NCI-H2171 (cell line): ENCODE data around the gene MAN1A1.
"Not testable (repeated sequence)": the region's sequence is repeated elsewhere in the genome, so short reads cannot be mapped to it uniquely, and the experiment has no call there.

Experiments
- DNase-seq: peaks from one replicate; lab custom pipeline; 2025; lab: John Stamatoyannopoulos, UW

Gene MAN1A1

GRCh38 chr6:119170447-119171087 lies 179.0 kb downstream of the MAN1A1 start:
- DNase-seq: no peak

GRCh38 chr6:119170103-119170446 lies 179.5 kb downstream of the MAN1A1 start:
- no peak for DNase-seq

GRCh38 chr6:119169355-119169754 lies 180.2 kb downstream of the MAN1A1 start:
- not testable (repeated sequence) for DNase-seq

DNA sequence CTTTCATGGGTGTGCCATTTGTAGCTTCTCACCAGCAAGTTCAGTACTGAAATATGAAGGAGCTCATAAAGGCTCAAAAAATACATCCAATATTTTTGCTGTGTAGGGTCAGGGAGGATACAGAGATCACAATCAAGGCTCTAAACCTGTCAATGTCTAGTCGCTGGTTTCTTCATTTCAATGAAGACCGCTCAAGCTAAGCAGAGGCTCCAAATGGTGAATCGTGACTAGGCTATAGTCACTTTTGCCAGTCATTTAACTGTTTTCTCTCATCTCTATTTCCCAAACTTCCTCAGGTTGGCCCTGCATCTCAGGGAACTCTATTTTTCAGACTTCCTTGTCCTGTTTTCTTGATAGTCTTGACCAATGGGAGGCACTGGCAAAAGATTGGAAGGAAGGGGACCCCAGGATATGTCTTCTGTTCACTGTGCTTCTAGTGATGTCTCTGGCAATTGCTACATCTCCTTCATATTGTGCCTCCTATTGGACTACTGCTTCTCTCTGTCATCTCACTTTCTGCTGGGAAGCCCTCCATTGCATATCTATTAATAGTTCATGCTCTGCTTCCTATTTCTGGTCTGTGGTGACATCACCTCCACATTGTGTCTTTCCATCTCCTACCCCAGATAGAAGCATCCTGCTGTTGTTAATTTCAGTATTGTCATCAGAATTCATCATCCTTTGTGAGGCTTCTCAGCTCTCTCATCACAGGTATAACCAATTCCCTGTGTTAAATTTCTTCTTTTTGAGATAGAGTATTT lies 183.4 kb downstream of the MAN1A1 start:
- no peak for DNase-seq

DNA sequence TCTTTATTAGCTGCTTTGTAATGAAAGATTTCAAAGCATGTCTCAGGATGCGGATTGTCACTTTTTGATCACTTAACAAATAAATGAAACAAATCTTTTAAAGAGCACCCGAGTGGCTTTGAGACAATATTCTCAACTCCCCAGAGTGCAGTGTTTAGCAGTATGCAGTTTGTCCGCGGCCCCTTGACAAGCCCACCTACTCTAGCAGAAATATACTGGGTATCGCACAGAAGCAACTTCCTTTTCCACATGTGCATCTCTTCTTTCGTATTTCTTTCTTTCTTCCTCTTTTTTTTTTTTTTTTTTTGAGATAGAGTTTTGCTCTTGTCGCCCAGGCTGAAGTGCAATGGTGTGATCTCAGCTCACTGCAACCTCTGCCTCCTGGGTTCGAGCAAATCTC lies 186.6 kb downstream of the MAN1A1 start:
- no peak for DNase-seq

DNA sequence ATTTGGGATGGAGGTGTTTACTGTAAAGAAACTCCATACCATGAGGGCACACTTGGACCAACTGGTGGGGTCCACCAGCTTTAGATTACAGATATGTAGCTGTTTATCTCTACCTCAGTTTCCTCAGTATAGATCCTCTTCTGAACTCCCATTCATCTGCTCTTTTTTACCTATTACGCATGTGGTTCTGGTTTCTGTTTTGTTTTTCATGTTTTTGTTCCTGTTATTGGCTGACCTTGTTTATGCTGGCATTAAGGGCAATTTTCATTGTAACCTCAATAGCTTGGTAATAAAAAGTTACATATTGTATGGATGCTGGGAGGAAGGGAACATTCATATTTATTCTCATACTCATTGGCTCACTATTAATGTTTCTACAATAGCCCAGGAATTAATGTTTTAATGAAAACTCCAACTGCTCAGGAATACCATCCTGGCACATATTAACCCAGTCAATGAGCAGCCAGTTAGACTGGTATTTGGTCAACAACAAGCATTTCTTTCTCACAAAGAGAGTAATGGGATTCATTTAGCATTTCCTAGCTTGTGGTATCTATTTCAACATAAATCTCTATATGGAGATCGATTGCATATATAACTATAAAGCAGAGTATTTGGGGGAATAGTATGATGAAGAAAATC lies 187.3 kb downstream of the MAN1A1 start:
- no peak for DNase-seq

DNA sequence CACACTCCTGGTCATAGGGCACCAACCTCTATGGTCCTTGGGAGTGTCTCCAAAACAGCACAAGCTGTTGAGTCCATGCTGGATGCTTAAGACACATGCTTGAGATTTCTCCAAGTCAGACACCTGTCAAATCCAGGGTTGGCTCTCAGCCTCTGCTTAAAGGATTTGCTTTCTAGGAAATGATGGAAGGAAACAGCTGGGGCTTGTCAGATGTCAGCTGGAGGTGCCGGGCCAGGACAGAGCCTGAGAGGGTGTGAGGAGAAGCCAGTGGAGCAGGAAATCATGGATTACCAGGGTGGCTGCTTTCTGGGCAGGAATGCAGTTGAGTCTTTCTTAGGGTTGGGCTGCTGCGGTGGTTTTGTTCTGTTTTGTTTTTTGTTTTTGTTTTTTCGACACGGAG lies 188.1 kb downstream of the MAN1A1 start:
- DNase-seq: no peak

DNA sequence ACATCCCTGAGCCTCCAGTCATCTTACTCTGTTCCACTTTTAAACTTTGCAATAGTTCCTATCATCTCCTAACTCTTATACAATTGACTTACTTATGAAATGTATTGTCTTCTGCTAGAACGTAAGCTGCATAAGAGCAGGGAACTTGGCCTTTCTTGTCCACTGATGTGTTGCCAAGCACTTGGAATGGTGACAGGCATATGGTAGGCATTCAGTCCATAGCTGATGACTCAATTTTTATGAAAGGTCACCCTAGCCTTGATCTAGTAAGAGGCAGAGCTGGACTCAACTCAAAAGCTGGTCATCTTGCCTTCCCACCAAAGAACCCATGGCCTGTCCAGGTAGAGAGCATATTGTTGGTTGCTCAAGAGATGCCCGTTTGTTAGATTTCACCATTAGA lies 188.7 kb downstream of the MAN1A1 start:
- no peak for DNase-seq

GRCh38 chr6:119158057-119158848 lies 191.3 kb downstream of the MAN1A1 start:
- no peak for DNase-seq

DNA sequence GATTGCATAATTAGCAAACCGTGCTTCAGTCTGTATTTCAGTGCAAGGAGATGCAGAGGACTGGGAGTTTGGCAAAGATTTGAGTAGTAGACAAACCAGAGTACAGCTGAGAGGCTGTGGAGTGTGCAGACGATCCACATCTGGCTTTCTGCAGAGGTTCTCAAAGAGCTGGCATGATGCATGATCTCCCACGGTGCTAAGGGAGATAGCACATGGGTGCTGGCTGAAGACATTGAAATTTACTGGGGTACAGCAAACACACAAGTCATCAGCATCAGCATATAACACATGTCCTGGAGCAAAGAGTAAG lies 192.1 kb downstream of the MAN1A1 start:
- DNase-seq: no peak

- no peak for DNase-seq
Observed at GRCh38 chr6:119156757-119157505, 192.6 kb downstream of the MAN1A1 start.

GRCh38 chr6:119156082-119156481 lies 193.5 kb downstream of the MAN1A1 start:
- DNase-seq: not testable (repeated sequence)

DNA sequence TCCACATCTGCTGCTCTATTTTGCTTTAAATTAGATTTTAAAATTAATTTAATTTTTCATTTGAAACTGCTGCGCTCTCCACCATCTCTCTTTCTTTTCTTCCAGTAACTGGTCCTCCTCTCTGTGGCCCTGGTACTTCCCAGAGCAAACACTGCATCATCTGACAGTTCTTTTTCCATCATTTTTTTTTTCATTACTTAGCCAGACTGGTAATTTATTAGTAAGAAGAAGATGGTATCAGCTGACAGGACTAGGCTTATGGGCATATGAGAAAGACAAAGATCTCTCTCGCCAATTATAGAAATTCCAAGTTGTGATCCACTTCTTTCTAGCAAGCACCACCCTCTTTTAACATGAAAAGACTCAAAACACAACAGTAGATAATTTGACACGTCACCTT lies 197.4 kb downstream of the MAN1A1 start:
- DNase-seq: no peak

GRCh38 chr6:119148825-119149525 lies 200.6 kb downstream of the MAN1A1 start:
- no peak for DNase-seq

GRCh38 chr6:119148098-119148824 lies 201.3 kb downstream of the MAN1A1 start:
- DNase-seq: peak; percentile 51

DNA sequence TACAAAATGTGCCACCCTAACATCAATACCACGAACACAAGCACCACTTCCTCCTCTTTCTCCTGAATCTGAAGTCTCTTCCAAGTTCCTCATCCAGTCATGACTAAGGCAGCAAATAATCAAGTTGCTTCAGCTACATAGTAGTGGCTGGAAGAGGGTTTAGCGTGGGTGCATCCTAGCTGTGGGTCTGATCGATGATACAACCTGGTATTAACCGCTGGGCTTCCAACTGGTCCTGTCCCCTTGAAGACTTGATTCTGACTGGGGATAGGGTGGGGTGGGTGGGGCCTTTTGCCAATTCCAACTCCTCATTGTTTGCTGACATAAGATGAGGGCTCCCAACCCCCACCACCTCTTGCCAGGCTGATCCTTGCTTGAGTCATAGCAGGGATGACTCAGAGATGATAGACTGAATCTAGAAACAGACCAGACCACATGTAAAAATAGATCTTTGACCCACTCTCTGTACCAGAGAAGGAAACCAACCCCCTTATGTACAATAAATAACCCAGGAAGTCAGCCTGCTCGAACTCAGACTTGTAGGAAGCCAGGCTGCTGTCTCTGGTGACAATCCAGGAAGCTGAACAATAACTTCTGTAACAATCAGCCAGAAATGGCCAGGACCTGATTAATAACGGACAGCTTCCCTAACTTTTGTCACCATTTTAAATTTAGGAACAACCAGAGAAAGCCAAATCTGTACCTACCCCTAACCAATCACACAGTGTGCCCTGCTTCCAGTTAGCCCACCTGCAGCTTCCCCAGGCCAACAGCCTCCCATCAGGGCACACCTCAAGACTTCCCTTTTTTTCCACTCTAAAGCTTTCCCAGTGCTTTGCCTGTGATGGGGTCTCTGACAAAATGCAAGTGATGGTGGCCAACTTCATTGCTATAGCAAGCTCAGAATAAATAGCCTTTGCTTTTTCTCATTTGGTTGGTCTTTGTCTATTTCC lies 202.2 kb downstream of the MAN1A1 start:
- no peak for DNase-seq

DNA sequence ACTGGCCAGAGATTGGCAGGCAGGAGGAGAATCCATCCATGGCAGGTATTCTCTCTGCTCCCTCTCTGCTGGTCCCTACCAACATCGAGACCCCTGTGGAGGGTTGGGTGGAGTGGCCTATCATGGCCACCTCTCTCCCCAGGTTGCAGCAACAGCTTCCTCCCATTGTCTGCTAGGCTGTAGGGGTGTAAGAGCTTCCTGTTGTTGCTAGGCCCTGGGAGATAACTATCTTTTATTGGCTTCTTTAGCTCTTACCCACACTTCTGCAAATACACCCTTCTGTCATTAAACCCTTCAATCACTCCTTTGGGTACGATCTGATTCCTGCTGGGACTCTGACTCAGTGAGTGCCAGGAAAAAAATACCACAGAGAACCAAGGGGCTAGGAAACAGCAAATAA lies 204.4 kb downstream of the MAN1A1 start:
- DNase-seq: no peak

DNA sequence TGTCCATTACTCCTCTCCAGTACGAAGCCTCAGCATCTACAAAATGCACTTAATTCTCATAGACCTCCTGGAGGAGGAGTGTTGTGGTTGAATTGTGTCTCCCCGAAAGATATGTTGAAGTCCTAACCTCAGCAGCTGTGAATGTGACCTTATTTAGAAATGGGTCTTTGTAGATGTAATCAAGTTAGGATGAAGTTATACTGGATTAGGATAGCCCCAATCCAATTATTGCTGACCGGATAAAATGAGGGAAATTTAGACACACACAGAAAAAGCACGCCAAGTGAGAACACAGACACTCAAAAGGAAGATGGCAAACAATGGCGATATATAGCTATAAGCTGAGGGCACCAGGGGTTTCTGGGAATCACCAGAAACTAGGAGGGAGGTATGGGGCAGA lies 206.9 kb downstream of the MAN1A1 start:
- no peak for DNase-seq

DNA sequence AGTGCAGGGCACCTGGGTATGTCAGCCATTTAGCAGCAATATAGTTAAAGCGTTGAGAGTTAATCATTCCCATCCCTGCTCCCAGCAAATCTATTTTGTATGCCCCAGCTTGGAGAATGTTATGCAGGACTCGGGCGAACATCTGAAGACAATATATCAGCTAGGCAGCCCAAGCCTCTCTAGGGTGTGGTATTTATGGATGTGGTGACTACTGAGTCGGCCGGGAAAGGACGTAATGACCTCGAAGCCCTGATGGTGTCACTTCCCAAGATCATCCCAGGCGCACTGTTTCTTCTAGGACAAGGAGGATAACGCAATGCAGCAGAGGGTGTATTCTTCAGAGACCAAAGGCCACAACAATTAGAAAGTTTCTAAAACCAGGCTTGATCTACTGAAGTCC lies 207.5 kb downstream of the MAN1A1 start:
- no peak for DNase-seq
